HepG2 (cell line): ENCODE data around the gene GNAI2. TPM values are rescaled to one million over a fixed set of nuclear protein-coding genes. Genes with fewer than 3 reads are reported as not detected.
A peak's percentile ranks its signal among the peaks of the same experiment; 100 is the strongest.

Source experiments
- AHDC1 ChIP-seq: sonication (generic); formaldehyde crosslinking; IDR thresholded peaks from 2 replicates; pipeline ENCODE4 v1.5.1; 2020; ENCODE audit warnings: mild to moderate bottlenecking, missing genetic modification reagents, borderline replicate concordance
- HMGXB4 ChIP-seq, 2 experiments: sonication (generic) in 1 of 2; formaldehyde crosslinking in 1 of 2; IDR thresholded peaks; 2 replicates each; pipeline versions ENCODE4 v1.4.0 to v1.6.1; 2018 to 2020; ENCODE audit warnings: missing genetic modification reagents in 2 of 2, borderline replicate concordance in 1 of 2, low read depth in 1 of 2, mild to moderate bottlenecking in 1 of 2, missing biosample characterization in 1 of 2
- MAFK ChIP-seq, 2 experiments: IDR thresholded peaks in 1 of 2; conservative IDR thresholded peaks in 1 of 2; 2 replicates each; pipeline ENCODE4 v1.6.1; 2011; ENCODE audit warnings: improper control_type of control experiment in 2 of 2, low read length in 2 of 2
- MAZ ChIP-seq, 2 experiments: sonication (generic) in 1 of 2; formaldehyde crosslinking in 1 of 2; IDR thresholded peaks; 2 replicates each; pipeline versions ENCODE4 v1.5.0 to v1.6.1; 2012 to 2020; ENCODE audit warnings: low read depth in 2 of 2, mild to moderate bottlenecking in 2 of 2, borderline replicate concordance in 1 of 2, improper control_type of control experiment in 1 of 2, low read length in 1 of 2, missing genetic modification reagents in 1 of 2, moderate library complexity in 1 of 2
- NR2C2 ChIP-seq: sonication (generic); formaldehyde crosslinking; IDR thresholded peaks from 2 replicates; pipeline ENCODE4 v1.4.0; 2020; ENCODE audit warnings: missing genetic modification reagents, mild to moderate bottlenecking, moderate library complexity, borderline replicate concordance
- ONECUT2 ChIP-seq: sonication (generic); formaldehyde crosslinking; IDR thresholded peaks from 2 replicates; pipeline ENCODE4 v1.4.0; 2020; ENCODE audit warnings: missing genetic modification reagents
- PRPF4 ChIP-seq: fragments of 200-400 bp; formaldehyde crosslinking; IDR thresholded peaks from 2 replicates; pipeline ENCODE4 v1.6.1; 2016; ENCODE audit warnings: low read length, low read depth; ENCODE audit not compliant: poor library complexity, severe bottlenecking
- ZBTB44 ChIP-seq: sonication (generic); formaldehyde crosslinking; IDR thresholded peaks from 2 replicates; pipeline ENCODE4 v1.4.0; 2020; ENCODE audit warnings: missing genetic modification reagents
- ZNF30 ChIP-seq: sonication (generic); formaldehyde crosslinking; IDR thresholded peaks from 2 replicates; pipeline ENCODE4 v1.5.0; 2020; ENCODE audit warnings: mild to moderate bottlenecking, missing genetic modification reagents
- ZNF350 ChIP-seq: sonication (generic); formaldehyde crosslinking; IDR thresholded peaks from 2 replicates; pipeline ENCODE4 v1.4.0; 2020; ENCODE audit warnings: mild to moderate bottlenecking, low read depth, missing genetic modification reagents, borderline replicate concordance
- ZNF746 ChIP-seq: sonication (generic); formaldehyde crosslinking; IDR thresholded peaks from 2 replicates; pipeline ENCODE4 v1.8.0; 2022; ENCODE audit warnings: mild to moderate bottlenecking, missing genetic modification reagents
- ZNF775 ChIP-seq: sonication (generic); formaldehyde crosslinking; IDR thresholded peaks from 2 replicates; pipeline ENCODE4 v1.4.0; 2020; ENCODE audit warnings: missing genetic modification reagents, mild to moderate bottlenecking, moderate library complexity, borderline replicate concordance
- polyA plus RNA-seq, 8 experiments: library from polyadenylated mRNA; depleted of rRNA in 3 of 8; stranded (reverse) in 7 of 8; unstranded in 1 of 8; fragments of >200 nt; fragmentation: Illumina TruSeq in 4 of 8; extraction: Trizol in 4 of 8; gene quantifications; 2 replicates each; pipeline versions ENCODE4 v1.2.1 to v1.2.3, GENCODE V29; 2011 to 2016; ENCODE audit warnings: low read depth in 4 of 8, missing spikeins in 1 of 8, mixed read lengths in 1 of 8; ENCODE audit not compliant: insufficient read depth in 1 of 8
- total RNA-seq, 5 experiments: library from RNA; depleted of rRNA; stranded (reverse); fragments of >200 nt; fragmentation: Illumina TruSeq; extraction: Trizol; gene quantifications; 2 replicates each; pipeline ENCODE4 v1.2.3, GENCODE V29; 2016; ENCODE audit warnings: low read depth in 1 of 5
- TF ChIP-seq, protein P1 (sequence below): IDR thresholded peaks from 2 replicates; pipeline ENCODE4 v1.6.1; 2012; ENCODE audit warnings: low read length, improper control_type of control experiment

The GNAI2 gene
- total and polyA plus RNA-seq, 2 of the 13 experiments (the other 11 are each of a cell fraction or from before 2014, with no cell fraction given), result 51.1 to 66.2 TPM

GRCh38 chr3:50292159-50293078, 56.4 kb downstream of the GNAI2 start, which contains the start of gene IFRD2 (continued):
- no peak for TF ChIP-seq ZNF30
- TF ChIP-seq ZBTB44 (CRISPR knock-in tag), result 0 out of 2 replicates have a peak, but pooled peaks have one; percentile 47
- TF ChIP-seq HMGXB4 (CRISPR knock-in tag; IDR thresholded peaks at IDR 0.05; ENCODE audit: borderline replicate concordance in 1 of 2, low read depth in 1 of 2), result no peak; a peak in 2 of 4 replicates
- peak; percentile 74; the same call in 1 of the 2 replicates for TF ChIP-seq ZNF350 (CRISPR knock-in tag)
- TF ChIP-seq ZNF746 (CRISPR knock-in tag), result no peak
- no peak for TF ChIP-seq ONECUT2 (CRISPR knock-in tag)
- no peak for TF ChIP-seq AHDC1 (CRISPR knock-in tag)
- no peak for TF ChIP-seq MAFK (conservative IDR thresholded peaks at IDR 0.05 in 1 of 2, IDR thresholded peaks at IDR 0.05 in 1 of 2; ENCODE audit: low read length in 2 of 2)
- TF ChIP-seq ZNF775 (CRISPR knock-in tag), result no peak
- TF ChIP-seq, protein P1, sequence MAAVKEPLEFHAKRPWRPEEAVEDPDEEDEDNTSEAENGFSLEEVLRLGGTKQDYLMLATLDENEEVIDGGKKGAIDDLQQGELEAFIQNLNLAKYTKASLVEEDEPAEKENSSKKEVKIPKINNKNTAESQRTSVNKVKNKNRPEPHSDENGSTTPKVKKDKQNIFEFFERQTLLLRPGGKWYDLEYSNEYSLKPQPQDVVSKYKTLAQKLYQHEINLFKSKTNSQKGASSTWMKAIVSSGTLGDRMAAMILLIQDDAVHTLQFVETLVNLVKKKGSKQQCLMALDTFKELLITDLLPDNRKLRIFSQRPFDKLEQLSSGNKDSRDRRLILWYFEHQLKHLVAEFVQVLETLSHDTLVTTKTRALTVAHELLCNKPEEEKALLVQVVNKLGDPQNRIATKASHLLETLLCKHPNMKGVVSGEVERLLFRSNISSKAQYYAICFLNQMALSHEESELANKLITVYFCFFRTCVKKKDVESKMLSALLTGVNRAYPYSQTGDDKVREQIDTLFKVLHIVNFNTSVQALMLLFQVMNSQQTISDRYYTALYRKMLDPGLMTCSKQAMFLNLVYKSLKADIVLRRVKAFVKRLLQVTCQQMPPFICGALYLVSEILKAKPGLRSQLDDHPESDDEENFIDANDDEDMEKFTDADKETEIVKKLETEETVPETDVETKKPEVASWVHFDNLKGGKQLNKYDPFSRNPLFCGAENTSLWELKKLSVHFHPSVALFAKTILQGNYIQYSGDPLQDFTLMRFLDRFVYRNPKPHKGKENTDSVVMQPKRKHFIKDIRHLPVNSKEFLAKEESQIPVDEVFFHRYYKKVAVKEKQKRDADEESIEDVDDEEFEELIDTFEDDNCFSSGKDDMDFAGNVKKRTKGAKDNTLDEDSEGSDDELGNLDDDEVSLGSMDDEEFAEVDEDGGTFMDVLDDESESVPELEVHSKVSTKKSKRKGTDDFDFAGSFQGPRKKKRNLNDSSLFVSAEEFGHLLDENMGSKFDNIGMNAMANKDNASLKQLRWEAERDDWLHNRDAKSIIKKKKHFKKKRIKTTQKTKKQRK, result no peak
- peak; percentile 90 for TF ChIP-seq MAZ (IDR thresholded peaks at IDR 0.05; ENCODE audit: borderline replicate concordance, low read depth, low read length)
- TF ChIP-seq MAZ (CRISPR knock-in tag; IDR thresholded peaks at IDR 0.05; ENCODE audit: low read depth), result peak; percentile 97
- no peak for TF ChIP-seq PRPF4
- peak; percentile 95 for TF ChIP-seq NR2C2 (CRISPR knock-in tag)
